GM12878 (cell line): Measurements from ENCODE around the gene ITIH1. TPM values are rescaled to one million over a fixed set of nuclear protein-coding genes. Genes with fewer than 3 reads are reported as not detected.

Experiments
- ATAC-seq: fragments of 200-7000 bp; cut with Tn5 transposase; 3 replicates; pipeline ENCODE4 v1.9.1; 2020; ENCODE audit warnings: mild to moderate bottlenecking, moderate library complexity
- BruUV-seq: library from RNA; stranded (reverse); fragments of 400-500 nt; replicated peaks from 2 replicates; lab custom pipeline; 2021; lab: Mats Ljungman, UMichigan
- CTCF ChIA-PET: fragments of 300-600 bp; sonication (Branson Sonifier 250); formaldehyde crosslinking; extraction: SDS; loops from one replicate; lab custom pipeline; 2021; ENCODE audit warnings: inconsistent platforms; lab: Yijun Ruan, JAX
- POLR2A ChIA-PET: fragments of 350-600 bp; formaldehyde crosslinking; extraction: SDS; loops from one replicate; lab custom pipeline; 2021; ENCODE audit warnings: inconsistent platforms; lab: Charles Lee
- RAD21 ChIA-PET: fragments of 300-600 bp; sonication (Branson Sonifier 250); formaldehyde crosslinking; loops from one replicate; lab custom pipeline; 2023; ENCODE audit warnings: antibody characterized with exemption; ENCODE audit not compliant: unreplicated experiment; lab: Charles Lee
- SMC1A ChIA-PET: fragments of 300-600 bp; sonication (Branson Sonifier 250); formaldehyde crosslinking; loops from one replicate; lab custom pipeline; 2023; ENCODE audit not compliant: unreplicated experiment, uncharacterized antibody; lab: Charles Lee
- DNase-seq: peaks from one replicate; pipeline ENCODE4 v3.0.0-alpha.2; 2011; ENCODE audit warnings: low read depth, low spot score
- FAIRE-seq: peaks from 3 replicates; lab custom pipeline; 2011; peaks lifted over from hg19 to GRCh38; lab: Jason Lieb, UNC
- H2AFZ ChIP-seq: 2 replicates; pipeline ENCODE4 v1.6.0; 2011; ENCODE audit warnings: low read depth, low read length, control low read depth; ENCODE audit not compliant: control insufficient read depth
- H3K27ac ChIP-seq: 2 replicates; pipeline ENCODE4 v1.5.1; 2011; ENCODE audit warnings: control low read depth; ENCODE audit not compliant: control insufficient read depth, insufficient read depth
- H3K27me3 ChIP-seq, 2 experiments: replicated peaks in 1 of 2; 2 replicates each; pipeline versions ENCODE4 v1.6.0 to v1.6.1; 2011; ENCODE audit warnings: low read length in 1 of 2; ENCODE audit not compliant: control insufficient read depth in 2 of 2, insufficient read depth in 2 of 2
- H3K36me3 ChIP-seq, 2 experiments: 2 replicates each; pipeline ENCODE4 v1.5.1; 2011; ENCODE audit warnings: low read length in 1 of 2; ENCODE audit not compliant: control insufficient read depth in 2 of 2, insufficient read depth in 2 of 2
- H3K4me1 ChIP-seq: 2 replicates; pipeline ENCODE4 v1.6.1; 2011; ENCODE audit warnings: mild to moderate bottlenecking, low read length, moderate library complexity, mixed read lengths; ENCODE audit not compliant: control insufficient read depth, insufficient read depth
- H3K4me2 ChIP-seq: 2 replicates; pipeline ENCODE4 v1.6.0; 2011; ENCODE audit warnings: control low read depth; ENCODE audit not compliant: control insufficient read depth, insufficient read depth
- H3K4me3 ChIP-seq: fragments of 200-600 bp; sonication (generic); 2 replicates; pipeline ENCODE4 v1.5.1; 2016
- H3K79me2 ChIP-seq: 2 replicates; pipeline ENCODE4 v1.6.0; 2011; ENCODE audit warnings: low read length; ENCODE audit not compliant: control insufficient read depth, insufficient read depth
- H3K9ac ChIP-seq: 2 replicates; pipeline ENCODE4 v1.8.0; 2011; ENCODE audit warnings: low read length, control low read depth, mixed read lengths; ENCODE audit not compliant: control insufficient read depth, insufficient read depth
- H3K9me3 ChIP-seq: replicated peaks from 3 replicates; pipeline ENCODE4 v1.5.1; 2011; ENCODE audit warnings: mild to moderate bottlenecking, low read length; ENCODE audit not compliant: control insufficient read depth, insufficient read depth
- H4K20me1 ChIP-seq: 2 replicates; pipeline ENCODE4 v1.6.0; 2011; ENCODE audit not compliant: control insufficient read depth, insufficient read depth
- ATF7 ChIP-seq: fragments of 450-650 bp; IDR thresholded peaks from 2 replicates; pipeline ENCODE4 v1.6.1; 2016; ENCODE audit warnings: low read depth, mild to moderate bottlenecking
- ESRRA ChIP-seq: IDR thresholded peaks from 2 replicates; pipeline ENCODE4 v1.6.1; 2012; ENCODE audit warnings: mild to moderate bottlenecking, low read length, improper control_type of control experiment
- ETV6 ChIP-seq, 2 experiments: fragments of 450-650 bp in 1 of 2; IDR thresholded peaks in 1 of 2; conservative IDR thresholded peaks in 1 of 2; 2 replicates each; pipeline ENCODE4 v1.6.1; 2014; ENCODE audit warnings: antibody characterized with exemption in 1 of 2, borderline replicate concordance in 1 of 2, low read depth in 1 of 2, mild to moderate bottlenecking in 1 of 2, moderate library complexity in 1 of 2
- MTA3 ChIP-seq: IDR thresholded peaks from 2 replicates; pipeline ENCODE4 v1.6.1; 2012; ENCODE audit warnings: low read length, inconsistent platforms, borderline replicate concordance
- PAX5 ChIP-seq: IDR thresholded peaks from 2 replicates; pipeline ENCODE4 v1.6.1; 2011; ENCODE audit warnings: low read depth, low read length, borderline replicate concordance
- STAT3 ChIP-seq: IDR thresholded peaks from 2 replicates; pipeline ENCODE4 v1.6.1; 2011; ENCODE audit warnings: low read depth, low read length, improper control_type of control experiment
- WGBS: methylation state at CpG from one replicate; pipeline ENCODE4 v1.1.6; 2016; ENCODE audit warnings: low lambda C conversion rate; ENCODE audit not compliant: insufficient replicate concordance, insufficient coverage; ENCODE audit errors: missing lambda C conversion rate; 5-methylcytosine and 5-hydroxymethylcytosine counted together
- in situ Hi-C: fragments of 300-500 bp; cut with MboI; formaldehyde crosslinking; loops from 9 replicates; pipeline ENCODE4 v1.14.3; 2018; ENCODE audit warnings: mixed read lengths
- intact Hi-C: fragments of 100-400 bp; cut with micrococcal nuclease; formaldehyde crosslinking; loops from one replicate; pipeline ENCODE4 v1.14.2; 2022; ENCODE audit not compliant: unreplicated experiment
- polyA plus RNA-seq, 11 experiments: library from polyadenylated mRNA; depleted of rRNA in 4 of 11; unstranded in 6 of 11; stranded (reverse) in 5 of 11; fragments of >200 nt; fragmentation: Nextera tagmentation in 4 of 11; fragmentation: Illumina TruSeq in 1 of 11; extraction: Ambion mirVana in 4 of 11; extraction: Trizol in 1 of 11; gene quantifications; 1 replicate in 1 of 11; 2 replicates in 10 of 11; pipeline versions ENCODE4 v1.2.1 to v1.2.3, GENCODE V29; 2011 to 2016; ENCODE audit warnings: inconsistent platforms in 2 of 11, missing spikeins in 2 of 11, low read depth in 1 of 11
- total RNA-seq, 4 experiments: library from RNA; depleted of rRNA in 3 of 4; stranded (reverse); fragments of >200 nt in 3 of 4; fragmentation: Illumina TruSeq in 1 of 4; extraction: Trizol in 1 of 4; gene quantifications; 2 replicates each; pipeline versions ENCODE4 v1.2.1 to v1.2.3, GENCODE V29; 2013 to 2021
- TF ChIP-seq, protein P1 (sequence below): fragments of 450-650 bp; IDR thresholded peaks from 2 replicates; pipeline ENCODE4 v1.6.1; 2014; ENCODE audit warnings: mild to moderate bottlenecking
- TF ChIP-seq, protein P2 (sequence below): fragments of 450-650 bp; IDR thresholded peaks from 2 replicates; pipeline ENCODE4 v1.6.1; 2017; ENCODE audit warnings: mild to moderate bottlenecking, low read depth, inconsistent platforms; ENCODE audit not compliant: poor library complexity, severe bottlenecking

The ITIH1 gene
- total and polyA plus RNA-seq, 10 of the 15 experiments (the other 5 are each of a cell fraction or from before 2014, with no cell fraction given): 0.33 to 0.64 (median 0.44) TPM; not detected in 7

DNA sequence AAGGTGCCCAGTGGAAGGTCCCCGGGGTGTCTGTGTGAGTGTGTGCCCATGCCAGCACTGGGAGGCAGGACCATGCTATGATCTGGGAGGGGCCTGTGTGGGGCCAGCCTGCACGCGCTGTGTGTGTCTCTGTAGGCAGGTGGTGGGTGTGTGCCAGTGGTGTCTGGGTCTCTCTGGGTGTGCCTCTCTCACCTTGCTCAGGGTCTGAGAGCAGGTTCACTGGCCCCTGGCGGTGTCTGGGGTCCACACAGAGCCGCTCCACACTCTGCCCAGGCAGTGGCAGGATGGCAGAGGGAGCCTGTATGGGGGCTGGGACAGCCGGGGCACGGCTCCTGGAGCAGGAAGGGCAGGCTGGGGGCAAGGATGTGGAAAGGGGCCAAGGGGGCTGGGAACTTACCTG is 40.5 kb downstream of the ITIH1 start:
- no peak for DNase-seq
- H3K9ac ChIP-seq: no peak overlapping the region
- no peak for TF ChIP-seq MTA3
- TF ChIP-seq PAX5: no peak
- TF ChIP-seq ATF7: no peak
- TF ChIP-seq ESRRA: no peak
- TF ChIP-seq ETV6 (conservative IDR thresholded peaks at IDR 0.05 in 1 of 2, IDR thresholded peaks at IDR 0.05 in 1 of 2; ENCODE audit: borderline replicate concordance in 1 of 2, low read depth in 1 of 2): no peak
- TF ChIP-seq STAT3: no peak
- TF ChIP-seq, protein P1, sequence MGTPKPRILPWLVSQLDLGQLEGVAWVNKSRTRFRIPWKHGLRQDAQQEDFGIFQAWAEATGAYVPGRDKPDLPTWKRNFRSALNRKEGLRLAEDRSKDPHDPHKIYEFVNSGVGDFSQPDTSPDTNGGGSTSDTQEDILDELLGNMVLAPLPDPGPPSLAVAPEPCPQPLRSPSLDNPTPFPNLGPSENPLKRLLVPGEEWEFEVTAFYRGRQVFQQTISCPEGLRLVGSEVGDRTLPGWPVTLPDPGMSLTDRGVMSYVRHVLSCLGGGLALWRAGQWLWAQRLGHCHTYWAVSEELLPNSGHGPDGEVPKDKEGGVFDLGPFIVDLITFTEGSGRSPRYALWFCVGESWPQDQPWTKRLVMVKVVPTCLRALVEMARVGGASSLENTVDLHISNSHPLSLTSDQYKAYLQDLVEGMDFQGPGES: no peak
- TF ChIP-seq, protein P2, sequence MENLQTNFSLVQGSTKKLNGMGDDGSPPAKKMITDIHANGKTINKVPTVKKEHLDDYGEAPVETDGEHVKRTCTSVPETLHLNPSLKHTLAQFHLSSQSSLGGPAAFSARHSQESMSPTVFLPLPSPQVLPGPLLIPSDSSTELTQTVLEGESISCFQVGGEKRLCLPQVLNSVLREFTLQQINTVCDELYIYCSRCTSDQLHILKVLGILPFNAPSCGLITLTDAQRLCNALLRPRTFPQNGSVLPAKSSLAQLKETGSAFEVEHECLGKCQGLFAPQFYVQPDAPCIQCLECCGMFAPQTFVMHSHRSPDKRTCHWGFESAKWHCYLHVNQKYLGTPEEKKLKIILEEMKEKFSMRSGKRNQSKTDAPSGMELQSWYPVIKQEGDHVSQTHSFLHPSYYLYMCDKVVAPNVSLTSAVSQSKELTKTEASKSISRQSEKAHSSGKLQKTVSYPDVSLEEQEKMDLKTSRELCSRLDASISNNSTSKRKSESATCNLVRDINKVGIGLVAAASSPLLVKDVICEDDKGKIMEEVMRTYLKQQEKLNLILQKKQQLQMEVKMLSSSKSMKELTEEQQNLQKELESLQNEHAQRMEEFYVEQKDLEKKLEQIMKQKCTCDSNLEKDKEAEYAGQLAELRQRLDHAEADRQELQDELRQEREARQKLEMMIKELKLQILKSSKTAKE: no peak
- TF ChIP-seq, all 136 proteins: peak for 0
- Histone ChIP-seq H3K4me2 (no peak overlapping the region), H2AFZ (no peak overlapping the region), H3K27me3 (no peaks in the 10 kb centered on the region), H3K4me3 (no peak overlapping the region), H3K79me2 (no peaks in the 10 kb centered on the region), H3K4me1 (no peaks in the 10 kb centered on the region), H3K9me3 (no peaks in the 10 kb centered on the region), H3K27ac (no peak overlapping the region), H3K36me3 (no peaks in the 10 kb centered on the region), H4K20me1 (no peaks in the 10 kb centered on the region)
- no peak for FAIRE-seq
- 83% methylated on average over 7 of the region's 7 CpGs for WGBS
- ChIA-PET SMC1A (interaction anchor here (0.6 kb wide), 1 partner anchor 114 kb away, joined by 3 read pairs; no protein-coding TSS in a partner anchor), POLR2A (no interaction called here), CTCF (no interaction called here), RAD21 (no interaction called here)
- intact Hi-C loops: no loop called here
- in situ Hi-C loops: no loop called here
- ATAC-seq: no peak
- no TSS peak for BruUV-seq
